Measurements from ENCODE around the gene BICD1.

BICD1 gene

GRCh38 chr12:32377344-32378055 lies 270.9 kb downstream of the BICD1 start:
- TF ChIP-seq EZH2 (IDR thresholded peaks at IDR 0.05; ENCODE audit: borderline replicate concordance, low read depth, low read length, severe bottlenecking) (no peak), CTCF (IDR thresholded peaks at IDR 0.05; ENCODE audit: borderline replicate concordance, extremely low read depth, low read length, poor library complexity, severe bottlenecking) (no peak)
- Histone ChIP-seq H3K27ac (ENCODE audit: low read length) (no peak overlapping the region), H4K20me1 (ENCODE audit: insufficient read depth, low read length) (no peaks in the 10 kb centered on the region), H3K9ac (ENCODE audit: low read depth, low read length) (no peak overlapping the region), H2AFZ (ENCODE audit: low read depth, low read length) (no peak overlapping the region), H3K9me3 (ENCODE audit: insufficient read depth, low read length, severe bottlenecking) (no peaks in the 10 kb centered on the region), H3K4me3 (ENCODE audit: low read depth in 1 of 2, low read length in 2 of 2) (no peak overlapping the region), H3K4me1 (ENCODE audit: insufficient read depth, low read length) (no peaks in the 10 kb centered on the region), H3K36me3 (ENCODE audit: insufficient read depth, low read length) (no peaks in the 10 kb centered on the region), H3K27me3 (ENCODE audit: insufficient read depth, low read length, poor library complexity) (no peaks in the 10 kb centered on the region), H3K79me2 (ENCODE audit: insufficient read depth, low read length) (no peaks in the 10 kb centered on the region), H3K4me2 (ENCODE audit: insufficient read depth, low read length) (no peak overlapping the region)
- ATAC-seq (ENCODE audit: insufficient read depth, low read depth): no peak
- no peak for DNase-seq

GRCh38 chr12:32379213-32379612 lies 272.6 kb downstream of the BICD1 start:
- H3K9ac ChIP-seq (ENCODE audit: low read depth, low read length): no peak overlapping the region
- DNase-seq: no peak
- no peak overlapping the region for H3K4me3 ChIP-seq (ENCODE audit: low read depth in 1 of 2, low read length in 2 of 2)
- H4K20me1 ChIP-seq (ENCODE audit: insufficient read depth, low read length): no peaks in the 10 kb centered on the region
- H3K27me3 ChIP-seq (ENCODE audit: insufficient read depth, low read length, poor library complexity): no peaks in the 10 kb centered on the region
- no peaks in the 10 kb centered on the region for H3K4me1 ChIP-seq (ENCODE audit: insufficient read depth, low read length)
- no peak overlapping the region for H3K4me2 ChIP-seq (ENCODE audit: insufficient read depth, low read length)
- H2AFZ ChIP-seq (ENCODE audit: low read depth, low read length): no peak overlapping the region
- no peak for ATAC-seq (ENCODE audit: insufficient read depth, low read depth)
- no peak overlapping the region for H3K27ac ChIP-seq (ENCODE audit: low read length)
- no peaks in the 10 kb centered on the region for H3K36me3 ChIP-seq (ENCODE audit: insufficient read depth, low read length)
- H3K79me2 ChIP-seq (ENCODE audit: insufficient read depth, low read length): no peaks in the 10 kb centered on the region
- H3K9me3 ChIP-seq (ENCODE audit: insufficient read depth, low read length, severe bottlenecking): no peaks in the 10 kb centered on the region
- TF ChIP-seq CTCF (IDR thresholded peaks at IDR 0.05; ENCODE audit: borderline replicate concordance, extremely low read depth, low read length, poor library complexity, severe bottlenecking) (no peak), EZH2 (IDR thresholded peaks at IDR 0.05; ENCODE audit: borderline replicate concordance, low read depth, low read length, severe bottlenecking) (no peak)

- H3K79me2 ChIP-seq (ENCODE audit: insufficient read depth, low read length): no peaks in the 10 kb centered on the region
- H3K4me2 ChIP-seq (ENCODE audit: insufficient read depth, low read length): no peak overlapping the region
- no peak overlapping the region for H3K4me3 ChIP-seq (ENCODE audit: low read depth in 1 of 2, low read length in 2 of 2)
- no peaks in the 10 kb centered on the region for H3K36me3 ChIP-seq (ENCODE audit: insufficient read depth, low read length)
- no peak for ATAC-seq (ENCODE audit: insufficient read depth, low read depth)
- H3K27me3 ChIP-seq (ENCODE audit: insufficient read depth, low read length, poor library complexity): no peaks in the 10 kb centered on the region
- no peak for DNase-seq
- no peak overlapping the region for H2AFZ ChIP-seq (ENCODE audit: low read depth, low read length)
- H4K20me1 ChIP-seq (ENCODE audit: insufficient read depth, low read length): no peaks in the 10 kb centered on the region
- no peak overlapping the region for H3K27ac ChIP-seq (ENCODE audit: low read length)
- H3K4me1 ChIP-seq (ENCODE audit: insufficient read depth, low read length): no peaks in the 10 kb centered on the region
- H3K9ac ChIP-seq (ENCODE audit: low read depth, low read length): no peak overlapping the region
- TF ChIP-seq CTCF (IDR thresholded peaks at IDR 0.05; ENCODE audit: borderline replicate concordance, extremely low read depth, low read length, poor library complexity, severe bottlenecking) (no peak), EZH2 (IDR thresholded peaks at IDR 0.05; ENCODE audit: borderline replicate concordance, low read depth, low read length, severe bottlenecking) (no peak)
- no peaks in the 10 kb centered on the region for H3K9me3 ChIP-seq (ENCODE audit: insufficient read depth, low read length, severe bottlenecking)
Measured at GRCh38 chr12:32379667-32380066, 273.0 kb downstream of the BICD1 start.

Measured in DND-41 (cell line).